Mesodermal cell (in vitro differentiated cells): ENCODE measurements around the gene MARCHF3.

Experiments
- H3K27ac ChIP-seq: 2 replicates; pipeline ENCODE4 v1.7.0; 2013; ENCODE audit warnings: mild to moderate bottlenecking, low read depth, low read length, moderate library complexity; ENCODE audit not compliant: severe bottlenecking
- H3K36me3 ChIP-seq: 2 replicates; pipeline ENCODE4 v1.7.1; 2013; ENCODE audit warnings: mild to moderate bottlenecking, low read length, moderate library complexity; ENCODE audit not compliant: control insufficient read depth, insufficient read depth
- H3K4me1 ChIP-seq: one replicate; pipeline ENCODE4 v1.7.1; 2013; ENCODE audit warnings: mild to moderate bottlenecking, low read length; ENCODE audit not compliant: insufficient read depth, control insufficient read depth, poor library complexity, severe bottlenecking
- H3K4me3 ChIP-seq: 2 replicates; pipeline ENCODE4 v1.7.0; 2013; ENCODE audit warnings: low read length, control low read depth, mild to moderate bottlenecking; ENCODE audit not compliant: insufficient read depth, poor library complexity, severe bottlenecking; ENCODE audit errors: extremely low read depth
- H3K9me3 ChIP-seq: 2 replicates; pipeline ENCODE4 v1.7.1; 2013; ENCODE audit warnings: mild to moderate bottlenecking, low read length, moderate library complexity; ENCODE audit not compliant: control insufficient read depth
- WGBS, 2 experiments: methylation state at CpG; one replicate each; pipeline ENCODE4 v1.1.5; 2013; ENCODE audit warnings: missing lambda C conversion rate in 2 of 2; ENCODE audit not compliant: insufficient coverage in 2 of 2; 5-methylcytosine and 5-hydroxymethylcytosine counted together

Gene MARCHF3

DNA sequence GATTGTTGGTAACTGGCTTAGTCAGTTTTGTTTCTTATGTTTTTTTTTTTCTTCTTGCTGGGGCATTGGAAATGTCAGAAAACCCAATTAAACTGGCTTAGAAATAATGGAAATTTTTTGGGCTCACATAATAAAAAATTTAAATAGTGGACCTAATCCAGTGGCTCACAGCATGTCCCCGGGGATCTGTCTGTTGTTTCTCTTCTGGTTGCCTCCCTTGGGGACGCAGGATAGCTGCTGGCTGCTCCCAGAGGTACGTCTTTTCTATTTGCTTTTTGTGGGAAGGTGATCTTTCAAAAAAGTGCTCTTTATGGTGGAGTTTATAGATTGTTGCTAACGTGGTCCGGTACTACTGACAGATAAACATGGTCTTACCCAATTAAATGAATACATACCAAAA, 201.3 kb downstream of the MARCHF3 start:
- Histone ChIP-seq H3K9me3 (no peaks in the 10 kb centered on the region), H3K4me1 (no peaks in the 10 kb centered on the region), H3K27ac (no peak overlapping the region), H3K36me3 (peaks cover 90% of the 10 kb centered on the region), H3K4me3 (no peak overlapping the region)
- 100% methylated on average over 2 of the region's 5 CpGs; no CpG with 5 or more reads in 1 of the 2 experiments for WGBS, 2 experiments

DNA sequence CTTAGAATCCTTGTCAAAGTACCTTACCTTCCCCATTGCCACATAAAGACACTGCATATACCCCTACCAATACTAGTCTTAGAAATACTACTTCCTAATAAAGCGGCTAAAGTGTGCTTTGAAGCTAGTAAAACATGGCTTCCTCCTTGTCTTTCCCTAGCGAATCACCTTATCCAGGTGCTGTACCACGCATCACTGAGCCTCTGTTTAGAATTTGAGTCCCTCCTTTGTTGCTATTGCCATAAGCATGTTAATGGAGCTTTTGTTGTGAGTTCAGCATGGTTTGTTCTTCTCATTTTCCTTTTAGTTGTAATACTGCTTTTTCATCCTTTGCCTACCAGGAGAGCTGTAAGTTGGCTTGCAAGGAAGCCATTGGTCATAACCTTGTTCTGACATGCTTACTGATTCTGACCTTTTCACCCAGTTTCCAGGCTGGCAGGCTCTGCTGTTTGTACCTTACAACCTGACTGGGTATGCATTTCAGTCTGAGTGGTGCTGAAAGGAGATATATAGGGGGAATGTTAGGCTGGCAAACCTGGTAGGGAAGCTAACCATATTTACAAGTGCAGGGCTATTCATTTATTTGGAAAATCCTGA, 203.6 kb downstream of the MARCHF3 start:
- peaks cover 88% of the 10 kb centered on the region for H3K36me3 ChIP-seq
- no peak overlapping the region for H3K27ac ChIP-seq
- H3K4me1 ChIP-seq = no peaks in the 10 kb centered on the region
- H3K4me3 ChIP-seq = no peak overlapping the region
- WGBS, 2 experiments = 50 to 67% methylated on average over 2 to 3 of the region's 3 CpGs
- H3K9me3 ChIP-seq = no peaks in the 10 kb centered on the region

DNA sequence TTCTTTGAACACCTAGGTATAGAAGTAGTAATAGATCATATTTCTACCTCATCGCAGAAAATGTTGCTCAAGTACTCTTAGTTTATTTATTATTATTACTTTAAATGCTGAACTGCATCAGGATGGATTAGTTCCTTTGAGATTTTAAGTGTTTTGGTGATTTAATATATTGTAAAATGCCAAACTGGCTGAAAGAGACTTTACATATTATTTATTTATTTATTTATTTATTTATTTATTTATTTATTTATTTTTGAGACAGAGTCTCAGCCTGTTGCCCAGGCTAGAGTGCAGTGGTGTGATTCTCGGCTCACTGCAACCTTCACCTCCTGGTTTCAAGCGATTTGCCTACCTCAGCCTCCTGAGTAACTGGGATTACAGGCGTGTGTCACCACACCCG, 211.1 kb downstream of the MARCHF3 start:
- peaks cover 86% of the 10 kb centered on the region for H3K36me3 ChIP-seq
- no peak overlapping the region for H3K27ac ChIP-seq
- peaks cover 8% of the 10 kb centered on the region for H3K4me1 ChIP-seq
- H3K4me3 ChIP-seq = no peak overlapping the region
- 94 to 100% methylated on average over 2 to 4 of the region's 5 CpGs for WGBS, 2 experiments
- no peaks in the 10 kb centered on the region for H3K9me3 ChIP-seq

DNA sequence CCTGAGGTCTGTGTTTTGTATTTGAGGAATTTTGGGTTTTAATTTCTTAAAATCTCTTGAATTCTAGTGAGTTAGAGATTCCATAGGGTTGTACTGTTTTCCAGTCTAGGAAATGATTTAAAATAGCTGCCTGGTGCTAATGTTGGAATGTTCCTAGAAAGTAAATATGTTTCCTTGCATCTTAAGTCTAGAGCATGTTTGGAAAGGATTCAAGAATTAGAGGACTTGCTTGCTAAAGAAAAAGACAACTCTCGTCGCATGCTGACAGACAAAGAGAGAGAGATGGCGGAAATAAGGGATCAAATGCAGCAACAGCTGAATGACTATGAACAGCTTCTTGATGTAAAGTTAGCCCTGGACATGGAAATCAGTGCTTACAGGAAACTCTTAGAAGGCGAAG, 211.6 kb downstream of the MARCHF3 start:
- 92 to 94% methylated on average over 3 to 4 of the region's 4 CpGs for WGBS, 2 experiments
- no peak overlapping the region for H3K4me3 ChIP-seq
- H3K9me3 ChIP-seq = no peaks in the 10 kb centered on the region
- peaks cover 87% of the 10 kb centered on the region for H3K36me3 ChIP-seq
- H3K4me1 ChIP-seq = peaks cover 9% of the 10 kb centered on the region
- H3K27ac ChIP-seq = no peak overlapping the region
